SU-DHL-6 (cell line): ENCODE results near the gene SYT8.

Experiments
- CTCF ChIP-seq: fragments of 200-600 bp; sonication (generic); IDR thresholded peaks from one replicate; pipeline ENCODE4 v1.5.1; 2017; ENCODE audit warnings: antibody characterized with exemption, mild to moderate bottlenecking, low read length, moderate library complexity; ENCODE audit not compliant: insufficient read depth, poor library complexity, severe bottlenecking
- EZH2phosphoT487 ChIP-seq: fragments of 200-600 bp; sonication (generic), shearing (Covaris generic); conservative IDR thresholded peaks from 2 replicates; pipeline ENCODE4 v1.6.1; 2018; ENCODE audit warnings: mild to moderate bottlenecking, antibody characterized with exemption, low read length, moderate library complexity, mixed read lengths

DNA sequence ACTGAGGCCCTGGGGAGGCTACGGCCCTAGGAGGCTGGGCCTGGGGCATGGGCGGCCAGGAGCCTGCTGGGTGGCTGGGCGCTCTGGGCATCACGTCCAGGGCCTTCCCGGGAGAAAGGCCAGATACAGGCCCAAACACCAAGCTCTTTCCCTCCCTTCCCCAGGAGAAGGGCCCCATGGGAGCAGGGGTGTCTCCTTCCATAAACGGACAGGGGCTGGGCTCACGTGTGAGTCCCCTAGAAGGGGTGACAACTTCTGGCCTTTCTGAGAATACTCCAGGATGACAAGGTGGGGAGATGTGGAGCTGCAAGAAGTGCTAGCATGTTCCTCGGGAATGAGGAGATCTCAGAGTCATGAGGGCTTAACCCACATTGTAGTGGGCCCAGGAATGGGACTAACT, 19.5 kb upstream of the SYT8 start:
- TF ChIP-seq CTCF (no peak), EZH2phosphoT487 (no peak)
